ENCODE measurements around the gene AIDA.

Gene AIDA

DNA sequence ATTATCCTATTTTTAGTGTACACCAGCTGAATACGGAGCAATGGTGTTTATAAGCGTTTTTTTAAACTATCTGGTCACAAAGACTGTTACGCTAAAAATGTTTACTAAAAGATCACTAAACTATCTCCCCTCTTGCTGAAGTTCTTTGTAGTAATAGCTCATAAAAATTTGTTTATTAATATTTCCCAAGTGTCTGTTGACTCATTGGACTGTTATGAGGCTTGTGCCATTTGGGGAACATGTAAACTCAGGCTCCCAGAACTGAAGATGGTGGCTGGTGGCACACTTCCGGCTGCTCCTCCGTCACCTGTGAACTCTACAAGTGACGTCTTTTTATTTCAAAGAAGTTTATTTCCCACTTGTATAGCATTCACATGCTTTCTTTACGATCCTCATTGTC, 46.3 kb downstream of the AIDA start:
- Histone ChIP-seq H3K27ac (no peak overlapping the region), H3K9me3 (no peaks in the 10 kb centered on the region), H3K4me3 (no peak overlapping the region), H3K4me1 (no peaks in the 10 kb centered on the region), H3K36me3 (peaks cover 63 to 77% (median 66%) of the 10 kb centered on the region in 3 donors), H3K27me3 (no peaks in the 10 kb centered on the region)
- TF ChIP-seq, protein P1, sequence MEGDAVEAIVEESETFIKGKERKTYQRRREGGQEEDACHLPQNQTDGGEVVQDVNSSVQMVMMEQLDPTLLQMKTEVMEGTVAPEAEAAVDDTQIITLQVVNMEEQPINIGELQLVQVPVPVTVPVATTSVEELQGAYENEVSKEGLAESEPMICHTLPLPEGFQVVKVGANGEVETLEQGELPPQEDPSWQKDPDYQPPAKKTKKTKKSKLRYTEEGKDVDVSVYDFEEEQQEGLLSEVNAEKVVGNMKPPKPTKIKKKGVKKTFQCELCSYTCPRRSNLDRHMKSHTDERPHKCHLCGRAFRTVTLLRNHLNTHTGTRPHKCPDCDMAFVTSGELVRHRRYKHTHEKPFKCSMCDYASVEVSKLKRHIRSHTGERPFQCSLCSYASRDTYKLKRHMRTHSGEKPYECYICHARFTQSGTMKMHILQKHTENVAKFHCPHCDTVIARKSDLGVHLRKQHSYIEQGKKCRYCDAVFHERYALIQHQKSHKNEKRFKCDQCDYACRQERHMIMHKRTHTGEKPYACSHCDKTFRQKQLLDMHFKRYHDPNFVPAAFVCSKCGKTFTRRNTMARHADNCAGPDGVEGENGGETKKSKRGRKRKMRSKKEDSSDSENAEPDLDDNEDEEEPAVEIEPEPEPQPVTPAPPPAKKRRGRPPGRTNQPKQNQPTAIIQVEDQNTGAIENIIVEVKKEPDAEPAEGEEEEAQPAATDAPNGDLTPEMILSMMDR (IDR thresholded peaks at IDR 0.05): no peak
- no peak for DNase-seq
- intact Hi-C loops (cut with DNase I; ENCODE audit: low total_unique reads): no loop called here

DNA sequence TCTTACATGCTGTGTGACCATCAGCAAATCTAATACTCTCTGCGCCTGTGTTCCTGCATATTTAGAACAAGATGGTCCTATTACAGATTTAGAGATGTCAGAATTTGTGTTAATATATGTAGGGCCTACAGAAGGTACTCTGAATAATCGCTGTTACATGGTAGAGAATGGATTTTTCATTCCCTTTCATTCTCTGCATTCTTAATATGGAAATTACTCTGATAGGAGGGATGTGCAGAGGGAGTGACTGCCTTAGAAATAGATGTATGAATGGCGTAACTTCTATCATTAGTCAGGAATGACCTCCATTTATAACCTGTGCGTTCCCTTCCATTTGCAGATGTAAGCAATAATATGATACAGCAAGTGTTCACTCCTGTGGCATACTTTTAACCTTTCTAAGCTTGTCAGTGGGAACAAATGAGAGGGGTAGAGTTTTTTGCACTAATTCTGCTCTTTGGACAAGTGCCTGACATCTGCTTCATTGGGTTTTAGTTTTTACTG, 48.8 kb downstream of the AIDA start:
- Histone ChIP-seq H3K36me3 (peaks cover 88 to 91% (median 91%) of the 10 kb centered on the region in 3 donors), H3K4me1 (no peaks in the 10 kb centered on the region), H3K27me3 (no peaks in the 10 kb centered on the region), H3K9me3 (no peaks in the 10 kb centered on the region), H3K4me3 (no peak overlapping the region), H3K27ac (no peak overlapping the region)
- intact Hi-C loops (cut with DNase I; ENCODE audit: low total_unique reads): no loop called here
- TF ChIP-seq, protein P1 (IDR thresholded peaks at IDR 0.05): no peak
- no peak for DNase-seq

DNA sequence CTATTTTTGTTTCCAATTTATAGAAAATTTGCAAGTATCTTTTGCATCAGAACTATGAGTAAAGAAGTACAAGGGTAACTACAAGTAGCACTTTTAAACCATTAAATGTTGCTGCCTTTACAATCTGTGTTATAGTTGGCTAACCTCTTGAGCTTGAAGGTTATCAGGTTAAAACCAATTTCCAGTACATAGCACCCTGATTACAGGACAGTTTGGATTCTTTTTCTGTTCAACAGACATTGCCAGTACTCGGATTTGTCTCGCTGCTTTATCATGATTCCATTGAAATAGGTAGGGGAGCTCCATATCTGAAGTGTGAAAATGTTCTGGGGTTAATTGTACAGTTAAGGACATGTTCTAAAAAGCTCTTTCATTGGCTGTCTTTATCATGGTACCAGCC, 54.4 kb downstream of the AIDA start:
- no peaks in the 10 kb centered on the region for H3K27me3 ChIP-seq
- TF ChIP-seq, protein P1 (IDR thresholded peaks at IDR 0.05): no peak
- H3K4me3 ChIP-seq: no peak overlapping the region
- H3K36me3 ChIP-seq: peaks cover 82 to 97% (median 84%) of the 10 kb centered on the region in 3 donors
- H3K4me1 ChIP-seq: no peaks in the 10 kb centered on the region
- H3K27ac ChIP-seq: no peak overlapping the region
- no peaks in the 10 kb centered on the region for H3K9me3 ChIP-seq
- DNase-seq: no peak
- intact Hi-C loops (cut with DNase I; ENCODE audit: low total_unique reads): loop anchor here (10.0 kb wide), 1 partner anchor 77 kb away; the partner anchor contains the start of gene FAM177B

DNA sequence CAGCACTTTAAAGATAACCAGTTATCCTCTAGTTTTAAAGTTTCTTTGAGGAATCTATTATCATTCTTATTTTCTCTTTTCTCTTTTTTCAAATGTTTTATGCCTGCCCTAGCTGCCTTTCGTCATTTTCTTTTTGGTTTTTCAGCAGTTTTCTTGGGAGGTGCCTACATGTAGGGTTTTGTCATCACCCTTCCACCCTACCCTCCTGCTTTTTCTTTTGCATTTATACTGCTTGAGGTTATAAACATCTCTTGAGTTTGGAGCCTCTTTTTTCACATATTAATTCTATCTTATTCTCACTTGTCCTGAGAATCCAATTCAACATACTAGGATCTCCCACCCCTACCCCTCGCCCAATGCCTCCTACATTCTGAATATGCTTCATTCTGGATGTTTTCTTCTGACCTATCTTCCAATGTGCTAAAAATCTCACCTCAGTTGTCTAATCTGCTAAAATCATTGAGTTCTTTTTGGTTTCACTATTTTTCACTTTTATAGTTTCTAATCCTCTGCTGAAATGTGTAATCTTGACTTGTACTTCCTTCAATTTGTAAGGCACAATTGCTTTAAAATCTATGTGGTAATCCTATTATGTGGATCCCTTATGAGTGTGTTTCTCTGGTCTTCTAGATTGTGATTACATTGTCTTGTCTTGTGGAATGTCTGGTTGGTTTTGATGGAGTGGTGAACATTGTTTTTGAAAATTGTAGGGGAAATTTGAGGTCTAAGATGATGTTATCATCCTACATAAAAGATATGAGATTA, 55.7 kb downstream of the AIDA start:
- DNase-seq: no peak
- H3K4me1 ChIP-seq: no peaks in the 10 kb centered on the region
- no peak overlapping the region for H3K27ac ChIP-seq
- intact Hi-C loops (cut with DNase I; ENCODE audit: low total_unique reads): loop anchor here (10.0 kb wide), 1 partner anchor 78 kb away; the partner anchor contains the start of gene FAM177B
- H3K36me3 ChIP-seq: peaks cover 82 to 97% (median 84%) of the 10 kb centered on the region in 3 donors
- no peaks in the 10 kb centered on the region for H3K27me3 ChIP-seq
- TF ChIP-seq, protein P1 (IDR thresholded peaks at IDR 0.05): no peak
- no peaks in the 10 kb centered on the region for H3K9me3 ChIP-seq
- no peak overlapping the region for H3K4me3 ChIP-seq

DNA sequence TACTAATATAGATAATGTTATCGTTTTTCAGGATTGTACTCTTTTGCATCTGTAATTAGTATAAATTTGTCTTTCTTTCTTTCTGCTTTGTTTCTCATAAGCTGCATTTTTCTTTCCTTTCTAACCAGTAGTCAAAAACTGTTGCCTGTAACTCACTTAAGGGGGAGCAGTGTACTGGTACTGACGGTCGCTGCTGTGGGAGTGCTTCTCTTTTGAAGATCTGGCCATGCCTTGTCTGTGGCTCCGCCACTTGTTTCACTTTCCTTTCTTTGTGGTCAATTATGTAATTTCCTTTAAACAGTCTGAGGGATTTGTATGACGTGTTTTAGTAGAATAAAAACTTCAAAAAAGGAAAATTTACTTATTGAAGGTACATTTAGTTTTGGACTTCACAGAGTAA, 57.4 kb downstream of the AIDA start:
- H3K27ac ChIP-seq: no peak overlapping the region
- H3K4me3 ChIP-seq: no peak overlapping the region
- peaks cover 81 to 95% (median 84%) of the 10 kb centered on the region in 3 donors for H3K36me3 ChIP-seq
- intact Hi-C loops (cut with DNase I; ENCODE audit: low total_unique reads): loop anchor here (10.0 kb wide), 1 partner anchor 80 kb away; the partner anchor contains the start of gene FAM177B
- no peaks in the 10 kb centered on the region for H3K4me1 ChIP-seq
- TF ChIP-seq, protein P1 (IDR thresholded peaks at IDR 0.05): no peak
- no peaks in the 10 kb centered on the region for H3K9me3 ChIP-seq
- DNase-seq: peak in 1 of 2 donors; percentile 29
- H3K27me3 ChIP-seq: no peaks in the 10 kb centered on the region

Measured in tibial artery (tissue), 4 donors.